GM18520 (cell line): ENCODE measurements around the gene CARD10.

ENCODE experiments used
- ATAC-seq: cut with Tn5 transposase; IDR thresholded peaks from one replicate; pipeline ENCODE4 v1.9.1; 2021; ENCODE audit not compliant: unreplicated experiment

Gene CARD10

DNA sequence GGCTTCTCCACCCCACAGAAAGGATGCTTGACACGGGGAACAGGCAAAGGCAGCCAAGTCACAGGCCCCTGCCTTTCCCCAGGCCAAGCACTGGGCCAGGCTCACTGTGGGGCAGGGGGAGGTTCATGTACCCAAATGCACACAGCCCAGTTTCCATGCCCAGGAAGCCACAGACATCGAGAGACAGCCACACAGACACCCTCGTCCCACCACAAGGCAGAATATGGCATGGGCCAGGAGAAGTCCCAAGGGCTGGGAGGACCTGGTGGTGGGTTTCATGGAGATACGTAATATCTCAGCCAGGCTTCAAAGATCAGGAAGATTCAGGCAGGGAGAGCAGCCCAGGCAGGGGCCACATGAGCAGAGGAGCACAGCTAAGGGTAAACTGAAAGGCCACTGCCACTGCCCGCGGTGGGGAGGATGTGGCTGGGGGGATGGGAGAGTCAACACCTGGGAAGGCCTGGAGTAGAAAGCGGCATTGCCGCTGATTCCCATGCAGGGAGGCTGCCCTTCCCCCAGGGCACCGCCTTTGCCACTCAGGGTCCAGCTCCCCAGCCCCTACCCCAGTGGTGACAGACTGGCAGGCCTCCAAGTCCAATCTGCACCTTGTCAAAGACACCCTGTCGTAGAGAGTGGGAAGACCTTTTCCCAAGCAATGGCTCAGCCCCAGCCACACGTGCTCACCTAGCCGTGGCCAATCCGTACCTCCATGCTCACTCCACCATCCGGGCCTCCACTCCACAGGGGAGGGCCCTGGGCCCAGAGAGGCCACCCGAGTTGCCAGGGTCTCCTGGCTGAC is 30.7 kb downstream of the CARD10 start:
- ATAC-seq, result no peak

DNA sequence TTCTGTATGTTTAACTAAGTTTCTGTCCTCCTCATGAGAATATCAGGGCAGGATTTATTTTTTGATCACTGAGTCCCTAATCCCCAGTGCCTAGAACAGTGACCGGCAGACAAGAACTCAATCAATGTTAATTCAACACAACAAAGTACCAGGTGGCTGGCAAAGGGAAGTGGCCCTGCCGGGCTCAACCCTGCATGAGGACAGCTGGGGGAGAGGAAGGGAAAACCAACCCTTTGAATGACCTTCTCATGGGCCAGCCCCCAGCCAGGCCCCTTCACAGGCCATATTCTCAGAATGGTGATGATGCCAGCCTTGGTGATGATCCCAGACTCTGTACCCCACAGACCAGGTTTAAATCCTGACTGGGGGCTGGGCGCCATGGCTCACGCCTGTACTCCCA is 31.6 kb downstream of the CARD10 start:
- ATAC-seq, result no peak

DNA sequence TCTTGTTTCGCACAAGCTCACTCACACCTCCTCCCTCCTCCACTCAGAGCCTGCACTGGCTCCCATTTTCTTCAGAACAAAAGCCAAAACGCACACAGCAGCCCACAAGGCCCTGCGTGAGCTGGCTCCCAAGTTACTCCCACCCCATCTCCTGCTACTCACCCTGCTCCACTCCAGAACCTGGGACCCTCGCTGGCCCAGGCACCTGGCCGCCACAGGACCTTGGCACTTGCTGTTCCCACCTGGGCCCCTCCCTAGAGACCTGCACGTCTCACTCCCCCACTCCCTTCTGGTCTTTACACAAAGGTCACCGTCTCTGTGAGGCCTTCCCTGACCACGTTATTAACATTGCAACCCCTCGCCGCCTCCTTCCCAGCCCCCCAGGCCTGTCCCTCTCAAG is 32.1 kb downstream of the CARD10 start:
- no peak for ATAC-seq

DNA sequence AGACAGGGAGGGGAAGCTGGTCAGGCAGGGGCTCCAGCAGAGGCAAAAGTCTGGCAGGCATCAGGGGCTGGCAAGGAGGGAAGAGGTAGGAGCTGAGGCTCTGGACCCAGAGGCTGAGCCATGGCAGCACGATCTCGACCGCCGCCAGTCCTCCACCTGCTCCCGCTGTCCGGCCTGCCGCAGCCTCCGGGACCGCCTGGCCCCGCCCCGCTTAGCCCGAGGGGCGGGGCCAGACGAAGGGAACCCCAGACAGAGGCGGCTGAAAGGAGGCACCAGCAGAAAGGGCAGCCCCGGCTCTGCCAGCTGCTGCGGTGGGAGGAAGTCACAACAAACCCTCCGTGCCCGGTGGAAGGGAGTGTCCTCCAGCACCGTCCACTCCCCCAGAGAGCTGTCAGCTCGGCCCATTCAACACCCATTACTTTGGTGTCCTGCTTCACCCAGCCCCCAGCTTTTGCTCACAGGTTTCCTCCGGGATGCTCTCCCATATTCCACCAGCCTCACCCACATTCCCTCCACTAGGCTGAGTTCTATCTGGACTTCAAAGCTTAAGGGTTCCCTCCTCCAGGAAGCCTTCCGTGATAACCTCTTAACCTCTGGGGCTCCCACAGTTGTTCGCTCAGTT is 32.9 kb downstream of the CARD10 start, which contains the start of gene MFNG:
TSS of gene MFNG (minus strand) at position 161 of the 622 bp plus-strand sequence. CDS start 207 bp downstream, outside the sequence.
- ATAC-seq, result peak; percentile 51

DNA sequence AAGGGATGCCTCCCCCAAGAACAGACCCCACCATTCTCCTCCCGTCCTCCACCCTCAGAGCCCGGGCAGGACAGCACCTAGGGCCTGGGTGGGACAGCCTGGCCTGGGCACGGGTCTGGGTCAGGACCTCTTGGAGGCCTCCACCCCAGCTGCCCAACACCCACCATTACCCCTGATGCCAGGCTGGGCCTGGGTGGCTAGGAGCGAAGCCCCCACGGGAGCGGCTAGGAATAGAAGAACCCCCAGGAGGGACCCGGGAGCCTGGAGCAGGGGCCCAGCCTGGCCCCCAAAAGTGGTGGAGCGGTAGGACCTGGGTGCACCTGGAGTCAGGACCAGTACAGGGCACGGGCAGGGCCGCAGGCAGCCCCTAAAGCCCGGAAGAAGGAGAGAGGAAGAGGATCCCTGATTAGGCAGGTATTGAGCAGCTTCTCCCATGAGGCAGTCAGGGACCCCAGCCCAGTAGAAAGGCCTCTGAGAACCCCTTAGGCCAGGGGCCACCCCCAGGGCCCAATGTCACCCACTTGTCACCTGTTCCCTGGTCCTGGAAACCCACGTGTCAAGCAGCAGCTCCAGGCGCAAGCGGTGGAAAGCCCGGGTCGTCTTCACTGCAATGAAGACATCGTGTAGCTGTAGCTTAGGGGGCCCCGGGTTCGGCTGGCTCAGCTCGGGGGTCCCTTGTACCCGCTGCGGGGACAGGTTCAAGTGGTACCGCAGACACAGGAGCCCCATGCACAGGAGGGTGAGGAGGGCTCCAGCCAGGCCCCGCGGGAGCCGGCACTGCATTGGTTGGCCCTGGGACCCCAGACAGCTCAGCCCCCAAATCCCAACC is 33.6 kb downstream of the CARD10 start:
- ATAC-seq, result no peak

DNA sequence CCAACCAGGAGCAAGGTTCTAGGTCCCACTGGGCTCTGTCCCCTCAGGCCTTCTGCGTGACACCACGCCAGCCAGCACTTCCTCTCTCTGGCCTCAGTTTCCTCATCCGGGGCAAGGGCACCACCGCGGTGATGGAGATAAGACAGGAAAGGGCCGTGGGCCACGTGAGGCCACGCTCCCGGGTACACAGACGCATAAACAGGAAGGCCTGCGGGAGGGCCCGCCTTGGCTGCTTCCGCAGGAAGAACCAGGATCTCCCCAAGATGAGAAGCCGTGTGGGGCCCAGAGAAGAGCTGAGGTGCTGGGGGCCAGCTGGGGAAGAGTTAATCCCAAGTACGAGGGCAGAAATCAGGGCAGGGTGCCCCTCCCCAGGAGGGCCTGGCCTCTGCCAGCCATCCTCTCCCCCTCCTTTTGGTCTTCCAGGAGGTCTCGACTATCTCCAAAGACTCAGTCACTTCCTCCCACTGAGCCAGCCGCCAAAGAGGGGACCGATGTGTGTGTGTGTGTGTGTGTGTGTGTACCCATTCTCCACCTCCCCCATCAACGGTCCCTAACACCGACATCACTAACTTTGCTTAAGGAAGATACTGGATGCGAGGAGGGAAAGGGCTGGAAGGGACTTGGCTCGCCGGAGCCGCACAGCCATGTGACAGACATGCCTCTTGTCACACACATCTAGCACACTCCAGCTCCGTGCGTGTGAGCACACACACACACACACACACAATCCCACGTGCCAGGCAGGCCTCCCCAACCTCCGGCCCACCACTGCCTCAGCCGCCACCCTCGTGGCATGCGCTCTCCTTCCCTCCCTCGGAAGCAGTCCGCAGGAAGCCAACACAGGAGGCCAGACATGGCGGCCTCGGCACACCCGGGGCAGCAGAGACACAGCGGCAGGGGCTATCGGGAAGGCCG is 34.5 kb downstream of the CARD10 start:
- no peak for ATAC-seq

DNA sequence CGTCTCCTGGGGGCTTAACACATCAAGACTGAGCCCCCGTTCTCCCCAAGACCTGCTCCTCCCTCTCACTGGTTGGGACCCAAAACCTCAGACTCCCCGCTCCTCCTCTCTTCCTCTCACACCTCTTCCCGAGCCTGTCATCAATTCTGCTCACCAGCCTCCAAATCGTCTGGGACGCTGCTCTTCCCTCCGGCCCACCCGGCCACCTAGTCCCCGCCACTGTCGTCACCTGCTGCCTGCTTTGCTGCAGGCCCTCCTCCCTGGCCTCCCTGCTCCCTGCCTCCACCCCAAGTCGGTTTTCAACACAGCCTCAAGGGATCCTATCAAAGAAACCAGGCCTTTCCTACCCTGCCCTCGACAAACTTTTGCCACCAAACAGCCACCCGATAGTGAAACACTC is 36.2 kb downstream of the CARD10 start:
- no peak for ATAC-seq

DNA sequence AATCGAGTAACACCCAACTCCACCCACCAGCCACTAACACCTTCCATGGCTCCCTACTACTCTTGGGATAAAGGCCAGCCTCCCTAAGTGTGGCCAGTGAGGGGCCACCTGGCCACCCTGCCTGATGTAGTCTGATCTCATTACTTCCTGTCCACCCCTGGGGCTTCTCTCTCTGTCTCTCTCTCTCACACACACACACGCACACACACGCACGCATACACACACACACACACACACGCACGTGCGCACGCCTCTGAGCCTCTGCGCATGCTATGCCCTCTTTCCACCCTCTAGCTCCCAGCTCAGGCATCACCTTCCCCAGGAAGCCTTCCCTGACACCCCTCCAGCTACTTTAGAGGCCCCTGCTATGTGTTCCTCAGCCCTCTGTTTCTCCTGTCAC is 37.0 kb downstream of the CARD10 start:
- ATAC-seq, result no peak

DNA sequence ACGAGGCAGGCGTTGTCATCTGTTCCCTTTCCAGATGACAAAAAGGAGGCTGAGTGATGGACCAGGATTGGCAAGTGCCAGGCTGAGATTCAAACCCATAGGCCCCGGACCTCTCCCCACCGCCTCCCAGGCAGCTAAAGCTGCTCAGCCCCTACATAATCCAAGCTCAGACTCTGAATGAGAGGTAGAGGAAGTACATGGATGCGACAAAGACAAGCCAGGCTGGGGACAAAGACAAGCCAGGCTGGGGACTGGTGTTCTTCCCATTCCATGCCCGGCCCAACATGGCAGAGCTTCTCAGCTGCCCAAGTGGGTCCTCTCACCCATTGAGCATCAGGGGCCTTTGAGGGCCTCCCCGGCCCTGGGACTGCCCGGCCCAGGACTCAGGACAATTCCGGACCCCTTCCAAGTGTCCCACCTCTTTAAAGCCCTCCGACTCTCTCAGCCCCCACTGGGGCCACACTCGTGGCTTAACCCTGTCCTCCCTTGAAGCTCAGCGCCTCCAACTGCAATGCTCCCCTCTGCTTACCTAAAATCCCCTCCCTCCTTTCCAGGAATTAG is 37.8 kb downstream of the CARD10 start:
- ATAC-seq, result no peak

DNA sequence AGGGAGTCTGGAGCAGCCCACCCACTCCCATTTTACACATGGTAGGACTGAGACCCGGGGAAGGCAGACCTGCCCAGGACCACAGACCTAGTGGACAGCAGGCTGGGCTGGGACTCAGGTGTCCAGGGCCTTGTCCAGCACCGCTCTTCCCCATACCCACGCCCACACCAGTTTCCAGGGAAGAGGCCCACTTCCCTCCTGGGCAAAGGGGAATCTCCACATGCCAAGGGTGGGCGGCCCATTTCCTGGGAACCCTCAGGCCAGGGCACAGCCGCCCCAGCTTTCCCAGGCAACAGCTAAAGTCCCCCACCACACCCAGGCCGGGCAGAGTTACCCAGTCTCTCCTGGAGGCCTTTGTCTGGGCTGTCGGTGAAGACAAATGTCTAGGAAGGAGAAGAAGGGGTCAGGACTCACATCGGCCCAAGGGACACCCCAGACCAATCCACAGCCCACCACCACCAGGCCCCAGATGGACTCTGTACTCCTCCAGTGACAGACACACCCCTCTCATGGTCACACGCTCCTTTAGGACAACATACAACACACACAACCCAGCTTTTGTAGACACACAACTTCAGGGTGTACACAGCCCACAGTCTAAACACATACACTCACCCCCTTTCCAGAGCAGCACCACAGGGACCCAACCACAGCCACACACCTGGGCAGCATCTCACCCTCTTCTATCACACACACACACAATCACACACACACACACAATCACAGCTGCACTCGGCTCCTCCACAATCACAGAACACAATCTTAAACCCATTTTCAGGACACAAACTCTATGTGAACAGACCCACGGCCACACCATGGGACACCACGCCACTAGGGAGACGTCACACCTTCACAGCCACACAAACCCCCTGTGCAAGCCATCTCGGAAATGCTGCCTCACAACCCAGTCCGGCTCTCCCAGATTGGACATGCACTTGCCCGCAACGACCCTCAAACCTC is 38.5 kb downstream of the CARD10 start:
- no peak for ATAC-seq

DNA sequence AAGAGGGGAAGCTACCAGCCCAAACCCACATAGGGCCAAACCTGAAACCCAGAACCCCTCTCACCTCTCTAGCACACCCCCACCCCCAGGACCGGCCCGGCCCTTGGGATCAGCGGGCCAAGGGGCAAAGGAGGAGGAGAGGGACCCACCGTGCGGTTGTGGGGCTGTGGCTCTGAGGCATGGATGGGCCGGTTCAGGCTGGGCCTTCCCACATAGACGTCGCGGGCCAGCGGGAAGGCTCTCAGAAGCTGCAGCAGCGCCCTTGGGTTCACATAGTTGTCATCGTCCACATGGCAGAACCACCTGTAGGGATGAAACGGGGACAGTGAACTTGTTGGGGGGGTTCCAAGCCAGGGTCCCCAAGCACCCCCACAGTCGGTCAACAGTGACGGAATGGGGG is 40.0 kb downstream of the CARD10 start:
- ATAC-seq, result no peak

DNA sequence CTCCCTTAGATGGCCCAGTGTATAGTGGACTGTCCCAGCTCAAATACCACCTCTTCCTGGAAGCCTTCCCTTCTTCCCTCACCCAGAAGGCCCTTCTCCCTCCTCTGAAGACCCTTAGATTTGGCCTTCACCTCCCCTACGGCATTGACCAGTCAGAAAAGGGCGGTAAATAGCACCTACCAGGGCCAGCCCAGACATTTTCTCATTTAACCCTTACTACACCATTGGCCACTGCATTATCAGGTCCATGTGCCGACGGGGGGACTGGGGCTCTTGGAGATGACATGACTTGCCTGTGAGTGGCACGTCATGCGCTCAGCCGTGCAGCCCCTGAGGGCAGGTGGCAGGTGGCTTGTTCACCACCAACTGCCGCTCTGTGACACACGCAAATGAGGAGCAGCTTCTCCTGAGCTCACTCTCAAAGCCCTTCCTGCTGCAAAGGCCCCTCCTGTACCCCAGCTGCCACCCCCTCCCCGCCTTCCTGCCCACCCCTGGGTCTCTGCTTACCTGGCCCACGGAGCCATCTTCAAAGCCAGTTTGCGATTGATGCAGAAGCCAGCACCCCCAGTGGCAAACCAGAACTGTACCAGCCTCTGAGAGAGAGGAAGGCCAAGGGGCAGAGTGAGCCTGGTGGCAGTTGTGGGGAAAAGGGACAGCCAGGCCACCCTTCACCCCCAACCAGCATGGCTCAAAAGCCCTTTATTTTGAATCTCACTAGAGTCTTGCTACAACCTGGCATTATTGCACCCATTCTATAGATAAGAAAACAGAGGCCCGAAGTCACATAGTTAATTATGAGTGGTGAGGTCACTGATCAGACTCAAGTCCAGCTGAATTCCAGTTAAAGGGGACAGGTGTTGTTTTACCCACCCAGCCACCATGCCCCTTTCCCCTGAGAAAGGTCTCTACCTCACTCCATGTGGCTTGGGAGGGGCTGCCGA is 42.6 kb downstream of the CARD10 start:
- ATAC-seq, result no peak

DNA sequence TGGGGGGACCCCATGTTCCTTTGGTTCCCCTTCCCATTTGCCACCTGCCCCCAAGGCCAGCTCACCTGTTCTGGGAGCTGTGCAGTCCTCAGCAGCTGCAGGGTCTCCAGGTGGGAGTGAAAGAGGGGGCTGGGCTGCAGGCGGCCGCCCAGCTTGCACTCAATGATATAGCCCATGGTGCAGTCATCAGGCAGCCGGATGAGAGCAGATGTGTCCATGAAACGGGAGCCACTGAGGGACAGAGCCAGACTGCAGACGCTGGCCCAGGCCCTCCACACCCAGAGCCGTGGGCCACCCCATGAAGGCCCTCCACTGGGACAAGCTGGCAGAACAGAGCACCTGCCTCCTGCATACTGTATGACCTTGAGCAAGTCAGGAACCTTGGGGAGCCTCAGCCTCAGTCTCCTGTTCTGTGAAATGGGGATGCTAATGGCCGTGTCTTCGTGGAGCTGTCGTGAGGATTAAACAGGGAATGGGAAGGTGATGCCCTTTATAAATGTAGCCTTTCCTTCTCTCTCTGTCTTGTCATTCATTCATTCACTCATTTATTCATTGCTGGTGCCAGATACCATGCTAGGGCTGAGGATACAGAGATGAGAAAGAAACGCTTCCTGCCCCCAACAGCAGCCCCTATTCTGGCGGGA is 44.6 kb downstream of the CARD10 start:
- ATAC-seq, result no peak

DNA sequence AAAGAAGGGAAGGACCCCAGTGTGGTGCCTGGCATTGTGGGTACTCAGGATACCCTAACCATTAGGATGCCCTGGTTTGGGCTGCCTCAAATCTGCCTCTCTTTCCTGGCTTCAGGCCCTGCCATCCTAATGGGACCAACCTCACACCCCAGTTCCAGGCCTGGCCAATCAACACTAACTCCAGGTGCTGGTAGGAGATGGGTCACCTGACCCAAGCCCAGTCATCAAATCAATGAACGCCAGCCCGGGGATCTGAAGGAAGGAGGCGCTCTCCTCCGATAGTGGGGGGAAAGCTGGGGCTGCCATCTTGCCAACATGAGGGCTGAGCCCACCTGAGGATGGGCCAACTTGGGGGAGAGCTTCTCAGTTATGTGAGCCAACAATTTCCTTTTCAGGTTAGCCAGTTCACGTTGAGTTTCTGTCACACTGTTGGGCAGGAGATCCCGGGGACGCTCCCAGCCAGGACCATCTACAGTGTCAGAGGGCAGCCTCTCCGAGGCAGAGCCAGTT is 45.7 kb downstream of the CARD10 start:
- ATAC-seq, result no peak

DNA sequence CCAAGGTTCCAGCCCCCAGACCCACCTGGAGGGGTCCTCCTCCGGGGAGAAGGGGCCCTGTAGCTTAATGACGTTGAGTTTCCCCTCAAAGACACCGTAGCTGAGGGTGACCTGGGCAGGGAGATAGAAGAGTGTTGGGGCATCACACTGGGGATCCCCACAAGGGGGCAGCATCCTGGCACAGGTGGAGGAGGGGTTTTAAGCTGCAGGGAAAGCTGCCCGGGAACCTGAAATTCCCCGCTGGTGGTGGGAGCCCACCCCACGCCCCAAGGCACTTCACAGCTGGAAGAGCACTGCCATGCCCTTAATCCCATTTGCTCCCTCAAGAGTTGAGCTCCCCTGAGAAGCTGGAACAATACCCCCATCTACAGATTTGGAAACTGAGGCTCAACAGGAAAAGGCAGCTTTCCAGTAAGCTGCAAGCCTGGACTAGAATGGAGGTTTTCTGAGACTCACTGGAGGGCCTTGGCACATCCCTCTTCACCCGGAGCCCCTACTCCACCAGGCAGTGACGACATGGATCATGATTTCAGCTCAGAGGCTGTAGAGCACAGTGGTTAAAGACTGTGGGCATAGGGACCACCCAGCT is 46.7 kb downstream of the CARD10 start:
- no peak for ATAC-seq

DNA sequence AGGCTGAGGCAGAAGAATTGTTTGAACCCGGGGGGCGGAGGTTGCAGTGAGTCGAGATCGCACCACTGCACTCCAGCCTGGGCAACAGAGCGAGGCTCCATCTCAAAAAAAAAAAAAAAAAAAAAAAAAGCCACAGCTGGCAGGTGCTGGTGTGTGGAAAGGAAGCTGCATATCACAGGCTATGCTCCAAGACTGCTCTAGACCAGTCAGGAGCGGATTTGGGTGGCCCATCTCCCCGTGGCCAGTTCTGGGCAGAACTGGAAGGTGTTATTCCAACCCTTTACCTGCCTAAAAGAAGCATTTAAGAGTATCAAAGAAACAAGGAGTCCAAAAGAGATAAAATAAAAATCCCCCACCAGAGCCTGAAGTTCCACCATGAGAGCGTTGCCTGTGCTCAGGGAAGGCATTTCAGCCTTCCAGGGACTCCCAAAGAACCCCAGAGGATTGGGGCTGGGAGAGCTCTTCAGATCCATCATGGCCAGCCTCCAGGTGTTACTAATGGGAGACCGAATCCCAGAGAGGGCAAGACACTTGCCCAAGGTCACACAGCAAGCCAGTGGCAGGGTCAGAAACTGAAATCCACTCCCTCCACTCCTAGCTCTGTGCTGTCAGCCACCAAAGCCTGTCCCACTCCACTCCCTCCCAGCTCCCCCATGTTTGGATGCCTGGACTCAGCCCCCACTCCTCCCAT is 47.3 kb downstream of the CARD10 start:
- ATAC-seq, result no peak

DNA sequence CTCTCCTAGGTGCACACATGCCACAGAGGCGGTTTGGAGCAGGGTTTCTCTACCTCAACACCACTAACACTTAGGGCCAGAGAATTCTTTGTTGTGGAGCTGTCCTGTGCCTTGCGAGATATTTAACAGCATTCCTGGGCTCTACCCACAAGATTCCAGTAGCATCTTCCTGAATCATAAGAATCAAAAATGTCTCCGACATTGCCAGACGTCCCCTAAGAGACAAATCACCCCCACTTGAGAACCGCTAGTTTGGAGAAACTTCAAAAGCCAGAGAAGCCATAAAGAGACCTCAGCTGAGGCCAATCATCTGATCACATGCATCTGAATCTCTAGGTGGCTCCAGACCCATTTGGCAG is 49.1 kb downstream of the CARD10 start:
- ATAC-seq, result no peak
